Measurements from ENCODE around the gene C11orf54.
A peak's percentile ranks its signal among the peaks of the same experiment; 100 is the strongest.
"Not testable (repeated sequence)": the region's sequence is repeated elsewhere in the genome, so short reads cannot be mapped to it uniquely, and the experiment has no call there.

The C11orf54 gene

GRCh38 chr11:93734427-93735222, 6.8 kb upstream of the C11orf54 start:
- no peak for DNase-seq

- DNase-seq, result no peak
Measured at GRCh38 chr11:93735627-93736026, 5.8 kb upstream of the C11orf54 start.

DNA sequence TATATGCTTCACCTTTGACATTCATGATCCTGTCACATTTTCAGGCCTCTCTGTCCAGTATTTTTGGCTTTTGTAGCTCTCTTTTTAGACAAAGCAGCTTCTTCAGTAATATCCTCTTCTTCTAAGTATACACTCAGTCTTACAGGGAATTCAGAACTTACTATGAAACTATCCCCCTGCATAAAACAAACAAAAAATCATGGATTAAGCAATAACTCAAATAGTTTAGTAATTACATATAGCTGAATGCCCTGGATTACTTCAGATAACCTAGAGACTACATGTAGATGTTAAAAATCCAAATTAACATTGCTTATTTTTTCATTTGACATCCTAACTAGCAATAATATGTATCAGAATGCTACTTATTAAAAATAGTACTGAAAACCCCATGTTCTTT, 5.3 kb upstream of the C11orf54 start:
- DNase-seq, result no peak

DNA sequence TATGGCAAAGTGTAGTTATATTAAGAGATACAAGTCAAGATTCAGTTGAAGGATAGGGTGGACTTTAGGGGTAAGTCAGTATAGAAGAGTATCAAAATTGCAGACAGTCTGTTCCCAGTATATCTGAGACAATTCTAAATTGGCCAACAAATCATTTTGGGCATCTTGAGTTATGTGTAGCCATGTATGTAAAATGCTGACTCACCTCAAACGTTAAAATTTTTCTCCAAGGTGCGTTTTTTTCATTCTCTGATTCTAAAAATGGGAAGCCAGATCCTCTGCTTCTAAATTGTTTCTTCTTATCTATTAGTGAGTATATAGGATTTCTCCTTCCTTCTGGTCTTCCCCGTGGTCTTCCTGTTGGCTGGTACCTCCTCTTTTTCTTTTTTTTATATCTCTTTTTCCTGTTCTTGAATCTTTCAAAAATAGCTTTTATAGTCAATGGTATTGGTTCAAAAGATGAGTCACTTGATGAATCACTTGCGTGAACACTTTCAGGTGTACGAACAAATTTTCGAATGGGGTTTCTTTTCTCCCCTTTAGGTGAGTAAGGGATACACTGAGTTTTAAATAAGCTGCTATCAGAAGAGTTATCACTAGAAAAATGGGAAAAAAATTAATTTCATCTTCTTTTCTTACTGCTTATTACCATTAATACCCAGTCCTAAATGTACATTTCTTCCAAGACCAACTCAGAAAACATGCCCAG, 3.4 kb upstream of the C11orf54 start:
- no peak for DNase-seq

GRCh38 chr11:93738647-93739081, 2.8 kb upstream of the C11orf54 start:
- DNase-seq, result no peak

GRCh38 chr11:93740031-93740729, 1.3 kb upstream of the C11orf54 start:
- peak; percentile 23 for DNase-seq

- peak; percentile 59 for DNase-seq
Measured at GRCh38 chr11:93740730-93741093, 760 bp upstream of the C11orf54 start.

DNA sequence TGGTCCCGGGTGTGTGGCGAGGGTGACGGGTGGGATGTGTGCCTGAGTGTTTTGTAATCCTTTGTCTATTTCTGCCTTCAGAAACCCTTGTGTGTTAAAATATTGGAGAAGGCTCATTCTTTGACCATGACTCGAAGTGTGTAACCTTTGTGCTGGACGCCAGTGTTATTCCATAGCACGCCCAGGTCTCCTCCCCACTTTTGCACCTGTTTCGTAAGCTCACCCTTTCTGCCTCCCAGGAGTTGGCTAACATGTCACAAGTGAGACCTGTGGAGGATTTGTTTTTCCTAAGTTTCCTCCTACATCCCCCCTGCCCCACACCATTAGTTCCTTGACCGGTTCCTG, 382 bp downstream of the C11orf54 start:
- no peak for DNase-seq

GRCh38 chr11:93743291-93743690, 1.8 kb downstream of the C11orf54 start:
- no peak for DNase-seq

- DNase-seq, result no peak
Measured at GRCh38 chr11:93744669-93745004, 3.2 kb downstream of the C11orf54 start.

DNA sequence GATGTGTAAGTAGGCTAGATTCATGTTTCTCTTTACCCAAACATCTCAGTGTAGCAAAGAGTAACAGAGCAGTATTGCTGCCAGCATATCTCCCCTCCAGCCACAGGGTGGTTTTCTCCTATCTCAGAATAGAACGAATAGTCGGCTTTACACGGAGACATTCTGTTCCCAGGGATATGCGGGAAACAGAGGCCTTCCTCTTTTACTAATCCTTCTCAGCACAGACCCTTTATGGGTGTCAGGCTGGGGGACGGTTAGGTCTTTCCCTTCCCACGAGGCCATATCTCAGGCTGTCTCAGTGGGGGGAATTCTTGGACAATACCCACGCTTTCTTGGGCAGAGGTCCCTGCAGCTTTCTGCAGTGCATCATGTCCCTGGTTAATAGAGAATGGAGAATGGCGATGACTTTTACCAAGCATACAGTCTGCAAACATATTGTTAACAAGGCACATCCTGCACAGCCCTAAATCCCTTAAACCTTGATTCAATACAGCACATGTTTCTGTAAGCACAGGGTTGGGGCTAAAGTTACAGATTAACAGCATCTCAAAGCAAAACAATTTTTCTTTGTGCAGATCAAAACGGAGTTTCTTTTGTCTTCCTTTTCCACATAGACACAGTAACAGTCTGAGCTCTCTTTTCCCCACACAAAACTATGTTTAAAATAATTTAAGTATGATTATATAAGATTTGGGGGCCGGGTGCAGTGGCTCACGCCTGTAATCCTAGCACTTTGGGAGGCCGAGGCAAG, 3.7 kb downstream of the C11orf54 start:
- DNase-seq, result not testable (repeated sequence)

DNA sequence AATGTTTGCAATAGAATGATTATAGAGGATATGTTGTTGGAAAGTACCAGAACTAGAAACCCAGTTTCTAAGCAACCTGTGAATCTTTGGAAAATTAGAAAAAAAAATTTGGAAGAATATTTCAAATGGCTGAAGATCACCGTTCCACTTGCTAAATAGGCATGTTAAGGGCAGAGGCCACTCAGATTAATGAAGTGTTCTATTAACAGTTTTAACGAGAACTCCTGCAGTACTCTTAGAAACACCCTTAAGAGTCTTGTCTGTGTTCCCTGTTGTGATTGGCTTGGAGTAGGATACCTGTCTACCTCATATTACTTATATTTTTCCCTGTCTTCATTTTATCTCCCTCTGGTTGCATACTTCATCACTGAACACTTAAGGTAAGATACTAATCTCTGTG, 4.6 kb downstream of the C11orf54 start:
- no peak for DNase-seq

DNA sequence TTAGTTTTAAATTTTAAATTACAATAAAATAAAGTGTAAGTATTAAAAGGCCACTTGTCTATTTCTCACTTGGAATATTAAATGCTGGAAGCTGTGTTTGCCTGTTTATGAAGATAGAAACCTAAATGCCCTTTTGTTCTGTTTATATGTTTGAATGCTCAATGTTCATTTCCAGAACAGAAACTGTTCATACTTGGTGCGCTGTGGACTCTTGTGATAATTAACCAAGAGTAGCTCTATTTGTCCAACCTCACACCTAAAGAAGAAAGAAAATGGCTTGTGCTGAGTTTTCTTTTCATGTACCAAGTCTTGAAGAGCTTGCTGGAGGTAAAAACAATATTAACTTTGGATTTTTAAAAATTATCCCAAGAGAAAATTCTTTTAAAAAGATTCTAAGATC, 5.7 kb downstream of the C11orf54 start:
- DNase-seq, result no peak

DNA sequence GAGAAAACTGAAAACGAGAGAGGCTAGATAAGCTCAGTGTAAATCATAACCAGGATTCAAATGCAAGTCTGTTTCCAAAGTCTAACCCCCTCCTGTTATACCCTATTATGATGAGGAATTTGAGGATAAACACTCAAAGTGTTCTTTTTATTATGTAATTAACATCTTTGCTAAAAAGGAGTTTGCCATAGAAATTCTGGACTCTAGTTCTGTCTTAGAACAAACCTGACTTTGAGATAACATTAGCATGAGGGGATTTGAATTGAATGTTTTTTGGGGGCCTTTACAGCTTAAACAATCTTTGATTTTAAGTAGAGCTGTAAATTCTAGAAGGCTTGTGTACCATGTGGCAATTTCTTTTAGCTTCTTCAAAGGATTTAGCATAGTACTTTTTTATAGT, 9.5 kb downstream of the C11orf54 start:
- no peak for DNase-seq

DNA sequence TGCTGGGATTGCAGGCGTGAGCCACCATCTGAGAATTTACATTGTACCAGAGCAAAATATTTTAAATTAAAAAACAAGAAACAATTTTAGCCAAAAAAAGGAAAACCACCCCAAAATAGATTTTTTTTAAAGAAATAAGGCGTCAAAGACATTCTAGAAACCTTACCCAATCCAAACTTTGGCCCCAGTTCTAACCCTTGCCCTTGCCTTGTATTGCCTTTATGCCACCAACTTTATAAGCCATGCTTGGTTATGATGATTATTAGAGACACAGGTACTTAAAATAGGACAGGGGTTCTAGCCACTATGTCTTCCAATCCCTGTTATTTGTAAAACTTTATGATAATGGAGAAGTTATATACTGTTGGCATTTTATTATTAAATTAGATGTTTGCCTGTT, 11.8 kb downstream of the C11orf54 start:
- no peak for DNase-seq

DNA sequence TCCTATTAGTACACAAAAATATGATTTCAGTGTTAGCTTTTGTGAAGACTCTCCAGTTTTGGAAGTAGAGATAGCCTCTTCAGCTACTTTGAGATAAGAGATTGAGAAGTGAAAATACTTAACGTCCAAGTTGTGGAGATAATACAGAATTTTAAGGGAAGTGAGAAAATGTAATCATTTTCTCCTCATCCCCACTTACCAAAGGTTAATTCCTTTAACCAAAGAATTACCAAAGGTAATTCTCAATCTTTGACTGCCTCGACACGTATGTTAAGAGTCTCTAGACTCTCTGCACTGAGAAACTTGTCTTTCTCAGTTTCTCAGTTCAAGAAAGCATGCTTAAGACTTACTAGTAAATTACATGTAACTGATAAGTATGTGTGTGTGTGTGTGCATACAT, 15.3 kb downstream of the C11orf54 start:
- no peak for DNase-seq

GRCh38 chr11:93757301-93757700, 15.8 kb downstream of the C11orf54 start:
- no peak for DNase-seq

- no peak for DNase-seq
Measured at GRCh38 chr11:93757924-93758865, 16.7 kb downstream of the C11orf54 start.

DNA sequence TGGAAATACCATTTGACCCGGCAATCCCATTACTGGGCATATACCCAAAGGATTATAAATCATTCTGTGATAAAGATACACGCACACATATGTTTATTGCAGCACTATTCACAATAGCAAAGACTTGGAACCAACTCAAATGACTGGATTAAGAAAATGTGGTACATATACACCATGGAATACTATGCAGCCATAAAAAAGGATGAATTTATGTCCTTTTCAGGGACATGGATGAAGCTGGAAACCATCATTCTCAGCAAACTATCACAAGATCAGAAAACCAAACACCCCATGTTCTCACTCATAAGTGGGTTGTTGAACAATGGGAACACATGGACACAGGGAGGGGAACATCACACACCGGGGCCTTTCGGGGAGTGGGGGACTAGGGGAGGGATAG, 17.7 kb downstream of the C11orf54 start:
- DNase-seq, result not testable (repeated sequence)

DNA sequence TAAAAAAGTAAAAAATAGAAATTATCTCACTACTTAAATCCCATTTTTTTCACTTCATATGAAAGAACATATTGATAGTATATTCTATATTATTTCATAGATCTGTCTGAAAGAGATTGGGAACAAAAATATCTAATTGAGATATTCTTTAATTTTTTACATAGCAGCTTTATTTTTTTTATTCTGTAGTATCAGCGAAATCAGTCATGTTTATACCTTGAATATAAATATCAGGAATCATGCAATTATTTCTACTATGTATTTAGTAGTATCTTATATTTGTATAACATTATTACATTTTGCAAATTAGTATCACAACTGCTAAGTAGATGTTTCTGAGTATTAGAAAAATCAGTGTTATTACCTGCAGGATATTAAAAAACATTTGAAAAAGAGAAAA, 20.4 kb downstream of the C11orf54 start:
- no peak for DNase-seq

- DNase-seq, result no peak
Measured at GRCh38 chr11:93765551-93765950, 24.1 kb downstream of the C11orf54 start.

GRCh38 chr11:93766504-93766903, 25.0 kb downstream of the C11orf54 start:
- no peak for DNase-seq
